NCI-H187 (cell line): ENCODE data around the gene AGAP3.

ENCODE experiments used
- DNase-seq, 2 experiments: peaks; one replicate each; lab custom pipeline; 2025; lab: John Stamatoyannopoulos, UW

The AGAP3 gene

DNA sequence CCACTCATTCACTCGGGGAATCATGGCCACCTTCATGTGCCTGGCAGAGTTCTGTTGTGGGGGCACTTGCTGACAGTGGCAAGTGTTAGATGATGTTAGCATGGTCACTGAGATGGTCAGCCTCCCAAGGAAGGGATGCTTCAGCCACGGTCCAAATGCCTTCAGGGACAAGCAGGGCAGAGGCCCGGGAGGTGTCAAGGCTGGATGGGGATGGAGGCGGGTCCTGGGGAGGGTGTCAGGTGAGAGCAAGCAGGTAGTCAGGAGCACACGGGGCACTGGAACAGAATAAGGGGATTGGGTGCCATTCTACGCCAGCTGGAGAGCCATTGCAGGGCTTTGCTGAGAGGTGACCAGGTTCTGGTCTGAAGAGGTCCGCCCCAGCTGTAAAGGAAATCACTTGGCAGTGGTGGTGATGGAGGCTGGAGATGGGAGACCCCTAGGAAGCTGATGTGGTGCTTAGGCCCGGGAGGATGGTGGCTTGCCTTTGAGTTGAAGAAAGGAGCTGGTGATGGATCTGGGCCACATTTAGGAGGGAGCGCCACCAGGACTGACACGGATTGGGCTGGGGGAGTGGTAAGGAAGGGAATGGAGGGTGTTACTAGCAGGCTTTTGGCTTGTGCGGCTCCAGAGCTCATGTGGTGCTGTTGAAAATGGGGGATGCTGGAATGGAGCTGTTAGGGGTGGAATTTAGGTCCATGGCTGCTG, 24.1 kb downstream of the AGAP3 start:
- no peak for DNase-seq

DNA sequence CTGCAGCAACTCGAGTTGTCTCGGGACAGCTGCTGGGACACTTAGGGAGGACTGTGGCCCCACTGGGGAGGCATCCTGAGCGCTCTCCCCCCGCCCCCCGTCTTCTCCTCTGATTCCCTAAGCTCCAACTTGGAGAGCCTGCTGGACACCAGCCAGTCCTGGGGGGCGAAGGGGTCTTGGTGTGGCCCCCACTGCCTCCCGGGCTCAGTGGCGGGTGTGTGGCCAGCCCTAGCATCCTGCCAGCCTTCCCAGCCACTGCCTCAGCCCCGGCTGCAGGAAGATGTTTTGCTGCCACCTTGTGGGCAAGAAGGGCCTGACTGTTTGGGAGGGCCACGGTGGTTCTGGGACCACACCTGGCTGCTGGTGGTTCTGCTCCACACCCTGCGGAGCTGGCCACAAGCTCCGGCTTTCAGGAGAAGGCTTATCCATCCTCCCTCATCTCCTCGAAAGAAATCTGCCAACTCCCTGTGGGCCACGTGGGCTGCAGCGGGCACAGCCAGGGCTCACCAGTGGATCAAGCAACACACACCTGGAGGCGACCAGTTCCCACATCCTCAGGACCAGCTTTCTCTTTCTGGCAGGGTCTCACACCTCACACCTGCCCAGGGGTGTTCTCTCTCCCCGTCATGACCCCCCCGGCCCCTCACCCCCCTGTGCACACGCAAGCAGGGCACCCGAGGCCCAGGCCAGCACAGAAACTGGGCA, 24.8 kb downstream of the AGAP3 start:
- peak in 1 of 2 experiments; percentile 60 for DNase-seq

DNA sequence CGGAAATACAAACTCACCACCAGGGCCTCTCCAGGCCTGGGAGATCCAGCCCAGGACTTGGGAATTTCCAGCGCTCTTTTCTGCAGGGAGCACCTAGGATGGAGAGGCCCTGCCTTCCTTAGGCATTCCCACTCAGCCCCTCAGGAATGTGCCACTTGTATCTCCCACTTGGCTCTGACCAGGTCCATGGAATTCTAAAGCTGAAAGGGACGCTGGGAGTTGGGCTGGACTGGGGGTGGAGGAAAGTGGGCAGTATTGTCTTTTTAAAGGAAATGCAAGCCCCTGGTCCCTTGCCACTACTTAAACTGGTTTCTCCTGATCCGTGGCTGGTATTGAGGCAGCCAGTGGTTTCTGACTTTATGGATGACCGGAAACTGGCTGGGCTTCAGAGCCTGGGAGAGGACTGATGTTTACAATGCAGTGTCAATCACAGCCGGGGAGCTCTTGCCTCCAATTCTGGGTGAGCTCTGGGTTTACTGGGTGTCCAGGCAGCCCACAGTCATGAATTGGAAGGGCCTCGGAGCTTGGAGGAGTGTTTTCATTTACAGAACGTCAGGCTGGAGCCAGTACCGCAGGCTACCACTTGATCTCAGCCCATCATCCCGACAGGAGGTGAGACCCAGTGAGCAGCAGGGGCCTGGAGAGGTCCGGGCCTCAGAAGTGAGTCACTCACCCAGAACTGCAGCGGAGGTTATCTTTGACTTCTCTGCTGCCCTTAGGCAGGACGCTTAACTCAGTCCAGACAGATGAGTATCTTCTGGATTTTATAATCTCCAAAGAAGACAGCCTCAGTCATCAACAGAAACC, 27.3 kb downstream of the AGAP3 start:
- DNase-seq, result no peak

DNA sequence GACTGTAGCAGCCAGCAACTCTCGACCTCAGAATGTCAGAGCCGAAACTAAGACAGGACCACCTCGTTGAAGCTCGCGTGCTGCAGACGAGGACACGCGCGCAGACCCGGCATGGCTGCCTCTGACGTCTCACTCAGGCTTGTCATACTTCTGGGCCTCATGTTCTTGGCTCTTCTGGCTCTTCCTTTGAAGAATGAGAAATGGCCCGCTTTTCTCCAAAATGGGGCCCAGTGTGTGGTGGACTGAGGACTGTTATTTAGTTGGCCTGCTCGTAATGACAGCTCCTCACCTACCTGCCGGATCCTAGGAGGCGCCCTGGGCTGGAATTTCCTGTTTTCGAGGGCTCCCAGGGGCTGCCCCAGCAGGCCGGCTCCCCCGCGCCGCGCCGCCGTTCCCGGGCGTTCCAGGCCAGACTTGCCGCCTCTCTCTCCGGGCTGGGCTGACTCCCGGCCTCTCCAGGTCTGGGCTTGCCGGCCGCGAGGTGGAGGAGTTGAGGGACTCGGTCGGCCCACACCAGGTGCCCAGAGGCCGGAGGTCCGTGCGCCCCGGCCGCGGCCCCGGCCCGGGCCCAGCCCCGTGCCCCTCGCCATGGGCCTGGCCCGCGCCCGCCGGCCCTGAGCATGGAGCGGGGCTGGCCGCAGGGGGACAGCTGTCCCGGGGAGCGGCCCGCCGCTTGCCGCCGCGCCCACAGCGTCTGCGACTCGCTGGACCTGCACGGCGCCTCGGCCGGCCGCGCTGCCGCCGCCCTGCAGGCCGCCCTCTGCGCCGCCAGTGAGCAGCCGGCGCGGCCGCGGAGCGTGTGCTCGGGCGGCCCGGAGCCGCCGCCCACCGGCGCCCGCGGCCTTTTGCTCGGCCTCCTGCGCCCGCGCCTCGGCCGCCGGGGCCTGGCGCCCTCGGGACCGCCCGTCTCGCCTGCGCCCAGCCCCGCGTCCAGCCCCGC, 28.1 kb downstream of the AGAP3 start:
- DNase-seq, result no peak

DNA sequence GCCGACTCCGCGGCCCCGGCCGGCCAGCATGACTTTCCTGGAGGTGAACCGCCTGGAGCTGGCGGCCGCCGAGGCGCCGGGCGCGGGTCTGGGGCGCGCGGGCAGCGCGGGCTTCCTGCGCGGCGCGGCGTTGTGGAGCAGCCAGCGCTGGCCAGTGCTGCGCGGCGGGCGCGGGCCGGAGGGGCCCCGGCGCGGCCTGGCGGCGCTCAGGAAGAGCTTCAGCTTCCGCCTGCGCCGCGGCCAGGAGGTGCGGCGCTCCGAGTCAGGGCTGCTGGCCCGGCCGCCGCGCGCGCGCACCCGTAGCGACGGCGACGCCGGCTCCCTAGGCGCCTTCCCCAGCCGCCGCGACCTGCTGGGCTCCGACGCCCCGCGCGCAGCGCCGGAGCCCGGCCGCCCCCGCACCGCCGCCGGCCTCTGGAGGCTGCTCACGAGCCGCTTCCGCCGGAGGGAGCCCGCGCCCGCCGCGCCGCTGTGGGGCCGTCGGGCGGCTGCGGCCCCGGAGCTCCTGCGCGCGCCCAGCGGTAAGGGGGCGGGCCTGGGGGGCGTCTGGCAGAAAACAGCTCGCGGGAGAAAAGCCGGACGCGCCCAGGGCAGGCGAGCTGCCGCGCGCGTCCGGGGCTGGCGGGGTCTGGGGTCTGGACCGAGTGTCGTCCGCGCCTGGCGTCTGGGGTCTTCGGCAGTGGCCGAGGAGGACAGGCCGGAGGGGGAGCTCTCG, 29.0 kb downstream of the AGAP3 start:
- DNase-seq, result no peak

DNA sequence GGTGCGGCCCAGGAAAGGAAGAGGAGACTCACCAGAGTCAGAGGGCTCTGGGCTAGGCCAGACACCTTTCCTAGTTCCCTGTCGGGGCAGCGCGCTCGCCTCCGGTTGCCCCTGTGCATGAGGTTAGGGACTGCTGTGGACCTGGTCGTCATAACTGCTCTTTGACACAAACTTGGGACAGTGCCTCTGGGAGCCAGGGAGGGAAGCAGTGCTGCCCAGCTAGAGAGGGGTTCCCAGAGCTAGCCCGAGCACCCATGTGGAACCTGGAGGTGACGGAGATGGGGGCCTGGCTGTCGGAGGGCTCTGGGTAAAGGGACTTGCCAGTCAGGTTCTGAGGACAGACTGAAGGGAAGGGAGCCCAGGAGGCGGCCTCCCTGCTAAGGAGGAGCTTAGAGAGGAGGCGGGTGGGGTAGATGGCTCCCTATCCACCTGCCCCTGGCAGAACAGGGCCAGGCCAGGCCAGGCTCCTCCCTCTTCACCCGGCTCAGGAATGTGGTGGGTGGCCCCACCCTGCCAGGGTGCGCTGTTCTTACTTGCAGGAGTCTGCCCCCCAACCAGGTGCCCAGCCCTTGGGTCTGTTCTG, 29.7 kb downstream of the AGAP3 start:
- no peak for DNase-seq

DNA sequence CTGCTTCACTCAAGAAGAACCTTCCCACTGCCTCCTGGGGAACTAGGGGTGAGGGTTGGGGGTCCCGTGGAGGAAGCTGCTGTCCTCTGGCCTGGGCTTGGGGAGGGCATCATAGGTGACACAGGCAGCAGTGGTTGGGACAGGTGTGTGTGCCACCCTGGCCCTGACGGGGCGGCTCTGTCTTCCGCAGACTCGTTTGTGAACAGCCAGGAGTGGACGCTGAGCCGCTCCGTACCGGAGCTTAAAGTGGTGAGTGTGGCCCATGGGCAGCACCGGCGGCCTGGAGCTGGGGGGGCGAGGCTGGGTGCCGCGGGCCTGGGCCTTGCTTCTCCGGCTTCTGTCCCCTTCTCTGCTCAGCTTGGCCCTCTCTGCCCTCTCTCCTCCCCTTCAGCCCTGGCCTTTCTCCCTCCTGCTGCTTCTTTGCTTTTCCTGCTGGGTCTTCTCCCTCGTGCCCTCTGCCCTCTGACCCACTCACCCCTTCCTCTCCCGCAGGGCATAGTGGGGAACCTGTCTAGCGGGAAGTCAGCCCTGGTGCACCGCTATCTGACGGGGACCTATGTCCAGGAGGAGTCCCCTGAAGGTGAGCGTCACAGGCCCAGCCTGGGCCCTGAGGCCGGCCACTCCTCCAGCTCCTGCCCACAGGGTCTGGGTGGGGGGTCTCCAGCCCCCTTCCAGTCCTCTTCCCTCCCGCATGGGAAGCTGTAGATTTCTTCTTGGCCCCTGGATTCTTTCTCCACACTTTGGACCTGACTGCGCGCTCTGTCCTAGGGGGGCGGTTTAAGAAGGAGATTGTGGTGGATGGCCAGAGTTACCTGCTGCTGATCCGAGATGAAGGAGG, 30.5 kb downstream of the AGAP3 start:
- DNase-seq, result no peak

DNA sequence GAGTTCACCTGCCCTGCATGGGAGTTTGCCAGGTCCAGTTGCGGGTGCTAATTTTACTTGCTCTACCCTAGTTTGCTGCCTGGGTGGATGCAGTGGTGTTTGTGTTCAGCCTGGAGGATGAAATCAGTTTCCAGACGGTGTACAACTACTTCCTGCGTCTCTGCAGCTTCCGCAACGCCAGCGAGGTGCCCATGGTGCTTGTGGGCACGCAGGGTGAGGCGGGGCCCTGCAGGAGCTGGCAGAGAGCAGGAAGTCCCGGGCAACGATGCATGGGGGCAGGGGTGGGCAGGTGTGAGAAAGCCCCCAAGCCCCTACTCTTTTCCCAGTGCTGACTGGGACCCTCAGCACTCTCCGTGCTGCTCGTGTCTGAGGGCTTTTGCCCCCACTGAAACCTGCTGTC, 31.3 kb downstream of the AGAP3 start:
- no peak for DNase-seq

DNA sequence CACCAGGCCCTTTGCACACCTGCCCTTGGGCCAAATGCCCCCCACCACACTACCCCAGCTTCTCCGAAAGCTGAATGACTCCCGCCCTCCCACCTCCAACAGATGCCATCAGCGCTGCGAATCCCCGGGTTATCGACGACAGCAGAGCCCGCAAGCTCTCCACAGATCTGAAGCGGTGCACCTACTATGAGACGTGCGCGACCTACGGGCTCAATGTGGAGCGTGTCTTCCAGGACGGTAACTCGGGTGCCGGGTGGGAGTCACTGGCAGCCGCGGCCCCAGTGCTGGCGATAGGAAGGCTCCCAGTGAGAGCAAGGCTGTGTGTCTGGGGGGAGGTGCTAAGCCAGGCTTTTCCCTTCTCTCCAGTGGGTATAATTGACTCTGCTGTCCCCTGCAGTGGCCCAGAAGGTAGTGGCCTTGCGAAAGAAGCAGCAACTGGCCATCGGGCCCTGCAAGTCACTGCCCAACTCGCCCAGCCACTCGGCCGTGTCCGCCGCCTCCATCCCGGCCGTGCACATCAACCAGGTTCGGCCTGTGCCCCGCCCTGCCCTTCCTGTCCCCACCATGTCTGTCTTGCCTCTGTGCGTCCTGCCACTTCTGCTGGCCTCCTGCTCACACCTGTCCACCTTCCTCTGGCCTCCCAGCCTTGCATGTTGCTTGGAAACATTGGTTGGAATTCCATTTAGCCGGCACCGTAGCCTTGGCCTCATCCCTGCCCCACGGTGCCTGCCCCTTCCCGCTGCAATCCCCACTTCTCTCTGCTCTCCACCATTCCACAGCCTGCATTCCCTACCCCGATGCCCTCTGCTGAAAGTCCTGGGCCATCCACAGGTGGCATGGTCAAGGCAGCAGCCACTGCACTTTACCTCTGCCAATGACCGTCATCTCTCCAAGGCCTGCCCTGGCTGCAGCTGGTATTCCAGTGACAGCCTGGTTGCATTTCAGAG, 32.1 kb downstream of the AGAP3 start:
- no peak for DNase-seq

DNA sequence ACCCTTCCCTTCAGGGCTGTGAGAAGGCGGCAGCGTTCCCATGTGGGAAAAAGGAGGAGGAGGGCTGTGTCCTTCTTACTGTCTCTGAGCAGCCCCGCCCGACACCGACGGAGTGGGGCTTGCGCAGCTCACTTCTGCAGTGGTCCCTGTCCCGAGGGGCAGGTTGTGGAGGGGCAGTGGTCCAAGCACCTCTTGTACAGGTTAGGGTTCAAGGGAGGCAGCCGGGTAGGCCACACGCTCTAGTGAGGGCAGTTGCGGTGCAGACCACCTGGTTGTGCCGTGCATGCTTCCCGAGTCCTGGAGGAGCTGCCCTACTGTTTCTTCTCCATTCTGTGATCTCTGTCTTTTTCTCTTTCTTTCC, 32.8 kb downstream of the AGAP3 start:
- DNase-seq, result no peak

DNA sequence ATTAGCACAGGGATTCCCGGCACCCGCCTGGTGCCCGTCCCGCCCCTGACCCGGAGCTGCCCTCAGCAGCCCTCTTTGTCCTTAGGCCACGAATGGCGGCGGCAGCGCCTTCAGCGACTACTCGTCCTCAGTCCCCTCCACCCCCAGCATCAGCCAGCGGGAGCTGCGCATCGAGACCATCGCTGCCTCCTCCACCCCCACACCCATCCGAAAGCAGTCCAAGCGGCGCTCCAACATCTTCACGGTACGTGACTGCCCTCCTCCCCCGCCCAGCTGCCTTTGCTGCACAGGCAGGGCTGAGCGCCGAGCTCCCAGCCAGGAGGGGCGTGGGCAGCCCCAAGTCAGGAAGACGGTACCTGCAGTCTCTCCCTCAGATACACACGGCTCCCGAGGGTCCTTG, 33.6 kb downstream of the AGAP3 start:
- DNase-seq, result no peak

DNA sequence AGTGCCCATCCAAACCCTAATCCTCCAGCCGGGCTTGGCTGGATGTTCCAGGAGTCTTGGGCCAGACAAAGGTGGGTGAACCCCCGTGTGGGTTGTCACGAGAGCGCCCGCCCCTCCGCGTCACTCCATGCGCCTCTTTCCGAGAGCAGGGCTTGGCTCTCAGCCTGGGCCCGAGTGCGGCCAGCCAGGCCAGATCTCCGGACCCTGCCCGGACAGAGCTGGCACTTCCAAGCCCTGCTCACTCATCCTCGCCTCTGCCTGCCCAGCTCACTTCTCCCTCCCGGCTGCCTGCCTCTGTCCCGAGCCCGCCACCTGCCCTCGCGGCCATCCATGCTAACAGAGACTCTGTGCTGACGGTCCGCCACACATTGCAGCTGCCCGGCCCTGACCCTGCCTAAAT, 34.6 kb downstream of the AGAP3 start:
- DNase-seq, result no peak

DNA sequence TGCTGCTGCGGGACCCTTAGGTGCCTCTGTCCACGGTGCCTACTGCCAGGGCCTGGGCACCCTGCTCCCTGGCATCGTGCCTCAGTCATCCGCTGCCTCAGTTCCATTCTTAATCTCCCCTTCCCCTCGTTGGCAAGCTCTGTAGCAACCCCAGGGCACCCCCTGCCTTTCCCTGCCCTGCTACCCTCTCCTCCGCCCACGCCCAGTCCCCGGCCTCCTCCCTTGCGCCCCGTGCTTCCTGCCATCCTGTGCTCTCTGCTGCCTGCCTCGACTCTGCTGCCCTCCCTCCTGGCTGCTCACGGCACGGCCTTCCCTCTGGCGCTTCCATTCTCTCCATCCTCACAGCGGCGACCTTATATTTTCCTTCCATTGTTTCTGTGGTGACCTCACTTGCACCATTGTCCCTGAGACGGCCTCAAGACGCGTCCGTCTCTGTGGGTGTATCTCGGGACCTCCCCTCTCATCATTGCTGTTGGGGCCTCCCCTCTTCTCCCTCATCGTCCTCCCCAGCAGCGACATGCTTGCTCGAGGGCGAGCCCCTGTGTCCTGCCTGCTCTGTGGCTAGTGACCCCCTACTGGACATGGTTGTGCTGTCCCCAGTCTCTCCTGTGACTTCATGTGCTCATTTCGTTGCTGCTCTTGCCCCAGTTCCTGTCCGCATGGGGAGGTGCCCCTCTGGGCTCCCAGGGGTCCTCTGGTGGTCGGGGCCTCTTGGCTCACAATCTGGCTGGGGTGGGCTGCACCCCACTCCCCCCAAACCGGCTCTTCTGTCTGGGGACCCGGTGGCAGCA, 35.3 kb downstream of the AGAP3 start:
- no peak for DNase-seq

DNA sequence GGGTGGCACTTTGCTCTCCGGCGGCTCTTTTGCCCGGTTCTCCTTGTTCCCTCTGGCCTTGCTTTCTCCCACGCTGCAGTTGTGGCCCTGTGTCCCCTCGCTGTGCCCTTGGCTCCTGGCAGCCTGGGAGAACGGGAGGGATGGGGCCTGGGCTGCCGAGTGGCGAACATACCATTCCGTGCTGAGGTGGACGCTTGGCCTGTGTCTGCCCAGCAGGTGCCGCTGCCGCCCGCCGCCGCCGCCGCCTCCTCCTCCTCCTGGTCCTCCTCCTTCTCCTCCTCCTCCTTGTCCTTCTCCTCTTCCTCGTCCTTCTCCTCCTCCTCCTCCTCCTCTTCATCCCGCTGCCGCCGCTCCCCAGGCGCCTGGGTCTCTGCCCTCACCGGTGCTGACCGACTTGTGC, 36.0 kb downstream of the AGAP3 start:
- no peak for DNase-seq

DNA sequence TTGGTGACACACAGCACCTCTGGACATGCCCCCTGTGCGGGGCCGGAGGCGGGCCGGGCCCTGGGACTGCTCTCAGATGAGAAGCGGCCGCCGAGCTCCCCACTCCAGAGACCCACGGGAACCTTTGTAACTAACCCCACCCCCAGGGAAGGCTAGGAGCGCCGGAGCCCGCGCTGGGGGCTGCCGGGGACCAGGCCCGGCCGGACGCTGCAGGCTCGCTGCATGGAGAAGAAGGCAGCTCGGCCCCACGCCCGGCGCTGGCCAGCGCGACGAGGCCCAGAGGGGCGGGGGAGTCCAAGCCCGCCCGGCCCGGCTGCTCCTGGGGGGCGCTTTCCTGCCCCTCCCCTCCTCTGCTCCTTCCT, 36.5 kb downstream of the AGAP3 start:
- no peak for DNase-seq

DNA sequence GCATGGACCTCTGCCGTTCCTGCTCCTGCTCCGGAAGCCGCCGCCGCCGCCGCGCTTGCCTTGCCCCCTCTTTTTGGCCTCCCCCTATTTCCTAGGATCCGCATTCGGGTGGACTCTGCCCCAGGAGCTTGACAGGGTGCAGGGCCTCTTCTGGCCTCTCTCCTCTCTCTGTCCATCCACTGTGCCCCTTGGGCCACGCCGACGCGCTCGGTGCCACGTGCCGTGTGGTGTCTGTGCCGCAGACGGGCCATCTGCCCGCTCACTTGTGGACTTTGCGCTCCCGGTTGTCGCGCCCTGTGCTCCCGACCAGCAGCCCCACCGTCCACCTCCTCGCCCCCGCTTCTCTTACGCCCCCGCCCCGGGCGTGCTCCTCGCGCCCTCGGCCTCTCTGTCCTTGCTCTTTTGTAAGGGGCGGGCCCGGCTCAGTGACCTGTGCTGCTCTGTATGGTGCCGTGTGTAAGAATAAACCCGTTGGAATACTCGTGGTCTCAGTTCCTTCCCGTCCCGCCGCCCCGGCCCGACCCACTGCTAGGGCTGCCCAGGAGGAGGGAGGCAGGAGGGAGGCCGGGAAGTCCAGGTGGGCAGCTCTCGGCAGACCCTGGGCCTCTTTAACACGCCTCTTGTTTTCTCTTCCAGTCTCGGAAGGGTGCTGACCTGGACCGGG, 37.0 kb downstream of the AGAP3 start:
- DNase-seq, result no peak

DNA sequence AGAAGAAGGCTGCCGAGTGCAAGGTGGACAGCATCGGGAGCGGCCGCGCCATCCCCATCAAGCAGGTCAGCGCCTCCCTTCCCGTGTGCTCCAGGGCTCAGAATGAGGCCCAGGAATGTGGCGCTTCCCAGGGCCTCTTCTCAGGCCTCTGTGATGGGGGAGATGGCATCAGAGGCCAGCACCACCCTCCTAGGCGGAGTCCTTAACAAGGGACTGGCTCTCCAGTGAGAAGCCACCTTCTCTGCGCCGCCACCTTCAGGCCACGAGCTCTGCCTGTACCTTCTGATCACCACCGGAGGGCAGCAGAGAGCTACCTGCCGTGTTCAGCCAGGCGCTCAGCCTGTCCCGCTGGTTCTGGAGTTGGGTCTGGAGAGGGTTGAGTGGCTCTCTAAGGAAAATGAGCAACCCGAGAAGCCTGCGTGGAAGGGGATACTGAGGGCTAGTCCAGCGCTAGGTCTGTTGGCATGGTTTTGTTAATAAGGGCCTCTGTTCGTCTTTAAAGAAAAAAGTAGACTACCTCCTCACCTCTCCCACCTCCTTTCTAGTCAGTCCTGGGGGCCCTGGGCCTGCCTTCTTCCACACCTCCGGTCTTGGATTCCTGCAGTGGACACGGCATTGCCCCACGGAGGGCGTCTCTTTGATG, 37.7 kb downstream of the AGAP3 start:
- DNase-seq, result peak; percentile 38 to 76
